ENCODE data around the gene CRADD. TPM values are rescaled to one million over a fixed set of nuclear protein-coding genes. Genes with fewer than 3 reads are reported as not detected.

The CRADD gene
- total and polyA plus RNA-seq, 2 of the 4 experiments (the other 2 are of a cell fraction) = 11.1 to 14.0 TPM

DNA sequence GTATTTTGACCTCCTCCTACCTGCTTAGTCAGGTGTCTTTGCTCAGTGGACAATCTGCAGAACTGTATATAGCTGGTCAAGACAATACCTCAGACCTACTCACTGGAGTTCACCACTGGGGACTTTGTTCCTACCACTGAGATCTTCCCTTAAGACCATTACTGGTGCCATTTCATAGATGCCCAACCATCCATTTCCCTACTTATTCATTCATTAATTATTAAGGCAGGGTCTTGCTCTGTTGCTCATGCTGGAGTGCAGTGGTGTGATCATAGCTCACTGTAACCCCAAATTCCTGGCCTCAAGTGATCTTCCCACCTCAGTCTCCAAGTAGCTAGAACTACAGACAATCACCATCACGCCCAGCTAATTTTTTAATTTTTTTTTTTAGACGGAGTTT is 22.8 kb upstream of the CRADD start:
- DNase-seq = no peak
- no peak overlapping the region for H3K18ac ChIP-seq (ENCODE audit: low read depth, low read length)
- no peak overlapping the region for H3K4me2 ChIP-seq (ENCODE audit: low read depth, low read length)
- no peak overlapping the region for H4K8ac ChIP-seq (ENCODE audit: low read depth in 2 of 2, low read length in 2 of 2)
- ATAC-seq (ENCODE audit: low read depth) = no peak
- in situ Hi-C loops (cut with MboI; ENCODE audit: low sequenced_read_pairs) = no loop called here
- H3K79me1 ChIP-seq (ENCODE audit: low read depth in 1 of 2, low read length in 2 of 2) = no peaks in the 10 kb centered on the region
- no peak overlapping the region for H4K5ac ChIP-seq (ENCODE audit: low read depth, low read length)
- no peak overlapping the region for H4K91ac ChIP-seq (ENCODE audit: insufficient read depth, low read depth, low read length)
- no peaks in the 10 kb centered on the region for H3K36me3 ChIP-seq (ENCODE audit: control insufficient read depth, insufficient read depth, low read length)
- no peak overlapping the region for H2AK5ac ChIP-seq (ENCODE audit: low read depth, low read length)
- H3K56ac ChIP-seq (ENCODE audit: extremely low read depth, insufficient read depth, low read length) = no peak overlapping the region
- no peaks in the 10 kb centered on the region for H3K9me3 ChIP-seq (ENCODE audit: control insufficient read depth, insufficient read depth, low read length)
- H3K27me3 ChIP-seq (ENCODE audit: control insufficient read depth, insufficient read depth, low read length) = no peaks in the 10 kb centered on the region
- no peak overlapping the region for H3K4ac ChIP-seq (ENCODE audit: low read depth, low read length)
- dilution Hi-C loops (cut with HindIII; ENCODE audit: low sequenced_read_pairs, unreplicated experiment) = no loop called here
- CTCF ChIA-PET = no interaction called here
- H2BK120ac ChIP-seq (ENCODE audit: low read depth, low read length) = no peak overlapping the region
- intact Hi-C loops (cut with micrococcal nuclease) = no loop called here
- H2BK5ac ChIP-seq (ENCODE audit: low read depth, low read length, poor library complexity, severe bottlenecking) = no peak overlapping the region
- H3K23ac ChIP-seq (ENCODE audit: low read depth, low read length) = no peak overlapping the region
- no peak overlapping the region for H2AFZ ChIP-seq (replicated peaks; ENCODE audit: low read length, poor library complexity)
- no peak overlapping the region for H2BK15ac ChIP-seq (ENCODE audit: low read depth, low read length)
- WGBS, 2 experiments (ENCODE audit: extremely low coverage in 2 of 2, insufficient read length in 1 of 2) = no CpG with 5 or more reads among the region's 2 CpGs
- no peaks in the 10 kb centered on the region for H4K20me1 ChIP-seq (ENCODE audit: insufficient read depth, low read length)
- no peak overlapping the region for H3K9ac ChIP-seq (ENCODE audit: low read depth, low read length)
- H2AK9ac ChIP-seq (replicated peaks; ENCODE audit: low read depth, low read length, poor library complexity) = no peak overlapping the region
- H3K4me3 ChIP-seq (ENCODE audit: insufficient read depth, low read depth, low read length) = no peak overlapping the region
- no peaks in the 10 kb centered on the region for H3K4me1 ChIP-seq (ENCODE audit: control insufficient read depth, insufficient read depth, low read length)
- BruUV-seq (replicated peaks) = no TSS peak
- no peaks in the 10 kb centered on the region for H3K9me1 ChIP-seq (ENCODE audit: insufficient read depth, low read length)
- no peak overlapping the region for H2BK20ac ChIP-seq (ENCODE audit: low read depth, low read length)
- TF ChIP-seq CHD1 (IDR thresholded peaks at IDR 0.05; ENCODE audit: low read depth, low read length) (no peak), RFX5 (IDR thresholded peaks at IDR 0.05; ENCODE audit: low read depth, low read length) (no peak), BHLHE40 (IDR thresholded peaks at IDR 0.05; ENCODE audit: low read depth, low read length) (no peak), POLR2A (IDR thresholded peaks at IDR 0.05; ENCODE audit: low read depth, low read length) (no peak), NFE2L2 (IDR thresholded peaks at IDR 0.05; ENCODE audit: low read depth, low read length) (no peak), MXI1 (IDR thresholded peaks at IDR 0.05; ENCODE audit: borderline replicate concordance, low read depth, low read length) (no peak)
- TF ChIP-seq, protein P1, sequence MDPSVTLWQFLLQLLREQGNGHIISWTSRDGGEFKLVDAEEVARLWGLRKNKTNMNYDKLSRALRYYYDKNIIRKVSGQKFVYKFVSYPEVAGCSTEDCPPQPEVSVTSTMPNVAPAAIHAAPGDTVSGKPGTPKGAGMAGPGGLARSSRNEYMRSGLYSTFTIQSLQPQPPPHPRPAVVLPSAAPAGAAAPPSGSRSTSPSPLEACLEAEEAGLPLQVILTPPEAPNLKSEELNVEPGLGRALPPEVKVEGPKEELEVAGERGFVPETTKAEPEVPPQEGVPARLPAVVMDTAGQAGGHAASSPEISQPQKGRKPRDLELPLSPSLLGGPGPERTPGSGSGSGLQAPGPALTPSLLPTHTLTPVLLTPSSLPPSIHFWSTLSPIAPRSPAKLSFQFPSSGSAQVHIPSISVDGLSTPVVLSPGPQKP (IDR thresholded peaks at IDR 0.05; ENCODE audit: borderline replicate concordance, low read depth, low read length) = no peak
- POLR2A ChIA-PET (ENCODE audit: unreplicated experiment) = no interaction called here
- H3K14ac ChIP-seq (replicated peaks; ENCODE audit: low read depth, low read length) = no peak overlapping the region
- no peak overlapping the region for H3K27ac ChIP-seq (ENCODE audit: insufficient read depth, low read length)

All from IMR-90 (cell line).